GM23338 (cell line): ENCODE data around the gene FGF9.

ENCODE experiments used
- CREB1 ChIP-seq: fragments of 250-450 bp; sonication (Bioruptor Pico); IDR thresholded peaks from 2 replicates; pipeline ENCODE4 v1.5.0; 2020; ENCODE audit warnings: low read depth, mild to moderate bottlenecking, moderate library complexity
- EZH2 ChIP-seq: fragments of 200-600 bp; sonication (generic); IDR thresholded peaks from one replicate; pipeline ENCODE4 v1.8.0; 2017; ENCODE audit warnings: antibody characterized with exemption, mild to moderate bottlenecking, low read depth; ENCODE audit not compliant: unreplicated experiment
- EZH2phosphoT487 ChIP-seq: fragments of 200-600 bp; sonication (generic); IDR thresholded peaks from one replicate; pipeline ENCODE4 v1.8.1; 2018; ENCODE audit warnings: antibody characterized with exemption; ENCODE audit not compliant: unreplicated experiment
- POLR2AphosphoS5 ChIP-seq: IDR thresholded peaks from 2 replicates; pipeline ENCODE4 v1.6.1; 2016; ENCODE audit warnings: antibody characterized with exemption, low read depth
- ZNF331 ChIP-seq: fragments of 250-450 bp; sonication (Bioruptor Pico); IDR thresholded peaks from 2 replicates; pipeline ENCODE4 v1.5.0; 2020; ENCODE audit warnings: low read depth, mild to moderate bottlenecking, moderate library complexity
- TF ChIP-seq, protein P1 (sequence below): IDR thresholded peaks from 2 replicates; pipeline ENCODE4 v1.6.1; 2016; ENCODE audit warnings: antibody characterized with exemption
- TF ChIP-seq, protein P2 (sequence below), 2 experiments: fragments of 200-600 bp in 1 of 2; sonication (generic) in 1 of 2; conservative IDR thresholded peaks; 2 replicates each; pipeline versions ENCODE4 v1.5.1 to v1.6.1; 2016 to 2017; ENCODE audit warnings: antibody characterized with exemption in 2 of 2, low read depth in 2 of 2, mild to moderate bottlenecking in 2 of 2, moderate library complexity in 1 of 2
- TF ChIP-seq, protein P3 (sequence below): IDR thresholded peaks from one replicate; pipeline ENCODE4 v1.6.1; 2018; ENCODE audit warnings: antibody characterized with exemption; ENCODE audit not compliant: unreplicated experiment

DNA sequence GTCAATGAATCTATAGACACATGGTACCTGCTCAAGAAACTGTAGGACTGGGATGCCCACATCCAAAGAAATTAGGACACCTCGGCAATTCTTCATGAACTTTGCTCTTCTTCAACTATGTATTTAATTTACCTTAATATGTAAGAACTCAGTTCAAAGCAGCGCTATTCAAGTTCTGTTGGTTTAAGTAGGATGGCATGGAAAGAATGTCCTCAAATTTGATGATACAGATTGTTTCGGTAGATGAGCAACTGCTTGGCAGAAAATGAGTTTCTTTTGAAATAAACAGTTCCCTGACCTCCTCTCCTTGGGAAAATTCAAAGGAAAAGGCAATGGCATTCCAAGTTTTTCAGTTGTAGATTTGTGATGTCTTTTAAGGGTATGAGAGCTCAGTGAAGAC lies 36.7 kb downstream of the FGF9 start:
- TF ChIP-seq, protein P1, sequence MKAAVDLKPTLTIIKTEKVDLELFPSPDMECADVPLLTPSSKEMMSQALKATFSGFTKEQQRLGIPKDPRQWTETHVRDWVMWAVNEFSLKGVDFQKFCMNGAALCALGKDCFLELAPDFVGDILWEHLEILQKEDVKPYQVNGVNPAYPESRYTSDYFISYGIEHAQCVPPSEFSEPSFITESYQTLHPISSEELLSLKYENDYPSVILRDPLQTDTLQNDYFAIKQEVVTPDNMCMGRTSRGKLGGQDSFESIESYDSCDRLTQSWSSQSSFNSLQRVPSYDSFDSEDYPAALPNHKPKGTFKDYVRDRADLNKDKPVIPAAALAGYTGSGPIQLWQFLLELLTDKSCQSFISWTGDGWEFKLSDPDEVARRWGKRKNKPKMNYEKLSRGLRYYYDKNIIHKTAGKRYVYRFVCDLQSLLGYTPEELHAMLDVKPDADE = no peak
- TF ChIP-seq POLR2AphosphoS5 (no peak), EZH2 (no peak), CREB1 (CRISPR knock-in tag) (no peak), EZH2phosphoT487 (no peak), ZNF331 (no peak)
- TF ChIP-seq, protein P2, sequence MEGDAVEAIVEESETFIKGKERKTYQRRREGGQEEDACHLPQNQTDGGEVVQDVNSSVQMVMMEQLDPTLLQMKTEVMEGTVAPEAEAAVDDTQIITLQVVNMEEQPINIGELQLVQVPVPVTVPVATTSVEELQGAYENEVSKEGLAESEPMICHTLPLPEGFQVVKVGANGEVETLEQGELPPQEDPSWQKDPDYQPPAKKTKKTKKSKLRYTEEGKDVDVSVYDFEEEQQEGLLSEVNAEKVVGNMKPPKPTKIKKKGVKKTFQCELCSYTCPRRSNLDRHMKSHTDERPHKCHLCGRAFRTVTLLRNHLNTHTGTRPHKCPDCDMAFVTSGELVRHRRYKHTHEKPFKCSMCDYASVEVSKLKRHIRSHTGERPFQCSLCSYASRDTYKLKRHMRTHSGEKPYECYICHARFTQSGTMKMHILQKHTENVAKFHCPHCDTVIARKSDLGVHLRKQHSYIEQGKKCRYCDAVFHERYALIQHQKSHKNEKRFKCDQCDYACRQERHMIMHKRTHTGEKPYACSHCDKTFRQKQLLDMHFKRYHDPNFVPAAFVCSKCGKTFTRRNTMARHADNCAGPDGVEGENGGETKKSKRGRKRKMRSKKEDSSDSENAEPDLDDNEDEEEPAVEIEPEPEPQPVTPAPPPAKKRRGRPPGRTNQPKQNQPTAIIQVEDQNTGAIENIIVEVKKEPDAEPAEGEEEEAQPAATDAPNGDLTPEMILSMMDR (conservative IDR thresholded peaks at IDR 0.05; ENCODE audit: low read depth in 2 of 2) = no peak
- TF ChIP-seq, protein P3, sequence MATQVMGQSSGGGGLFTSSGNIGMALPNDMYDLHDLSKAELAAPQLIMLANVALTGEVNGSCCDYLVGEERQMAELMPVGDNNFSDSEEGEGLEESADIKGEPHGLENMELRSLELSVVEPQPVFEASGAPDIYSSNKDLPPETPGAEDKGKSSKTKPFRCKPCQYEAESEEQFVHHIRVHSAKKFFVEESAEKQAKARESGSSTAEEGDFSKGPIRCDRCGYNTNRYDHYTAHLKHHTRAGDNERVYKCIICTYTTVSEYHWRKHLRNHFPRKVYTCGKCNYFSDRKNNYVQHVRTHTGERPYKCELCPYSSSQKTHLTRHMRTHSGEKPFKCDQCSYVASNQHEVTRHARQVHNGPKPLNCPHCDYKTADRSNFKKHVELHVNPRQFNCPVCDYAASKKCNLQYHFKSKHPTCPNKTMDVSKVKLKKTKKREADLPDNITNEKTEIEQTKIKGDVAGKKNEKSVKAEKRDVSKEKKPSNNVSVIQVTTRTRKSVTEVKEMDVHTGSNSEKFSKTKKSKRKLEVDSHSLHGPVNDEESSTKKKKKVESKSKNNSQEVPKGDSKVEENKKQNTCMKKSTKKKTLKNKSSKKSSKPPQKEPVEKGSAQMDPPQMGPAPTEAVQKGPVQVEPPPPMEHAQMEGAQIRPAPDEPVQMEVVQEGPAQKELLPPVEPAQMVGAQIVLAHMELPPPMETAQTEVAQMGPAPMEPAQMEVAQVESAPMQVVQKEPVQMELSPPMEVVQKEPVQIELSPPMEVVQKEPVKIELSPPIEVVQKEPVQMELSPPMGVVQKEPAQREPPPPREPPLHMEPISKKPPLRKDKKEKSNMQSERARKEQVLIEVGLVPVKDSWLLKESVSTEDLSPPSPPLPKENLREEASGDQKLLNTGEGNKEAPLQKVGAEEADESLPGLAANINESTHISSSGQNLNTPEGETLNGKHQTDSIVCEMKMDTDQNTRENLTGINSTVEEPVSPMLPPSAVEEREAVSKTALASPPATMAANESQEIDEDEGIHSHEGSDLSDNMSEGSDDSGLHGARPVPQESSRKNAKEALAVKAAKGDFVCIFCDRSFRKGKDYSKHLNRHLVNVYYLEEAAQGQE = no peak
